HepG2 (cell line): ENCODE results near the gene HSD17B11. TPM values are rescaled to one million over a fixed set of nuclear protein-coding genes. Genes with fewer than 3 reads are reported as not detected.

Source experiments
- BCL6 ChIP-seq: IDR thresholded peaks from 2 replicates; pipeline ENCODE4 v1.6.1; 2016; ENCODE audit warnings: missing genetic modification reagents, missing compliant biosample characterization
- BCLAF1 ChIP-seq: fragments of 450-650 bp; IDR thresholded peaks from 2 replicates; pipeline ENCODE4 v1.6.1; 2017; ENCODE audit warnings: mild to moderate bottlenecking
- BHLHE40 ChIP-seq: IDR thresholded peaks from 2 replicates; pipeline ENCODE4 v1.6.1; 2011; ENCODE audit warnings: low read length, improper control_type of control experiment
- ISX ChIP-seq: sonication (generic); formaldehyde crosslinking; conservative IDR thresholded peaks from 2 replicates; pipeline ENCODE4 v1.5.0; 2020; ENCODE audit warnings: missing genetic modification reagents
- MEIS1 ChIP-seq: sonication (generic); formaldehyde crosslinking; IDR thresholded peaks from 2 replicates; pipeline ENCODE4 v1.9.0; 2021; ENCODE audit warnings: mild to moderate bottlenecking, missing genetic modification reagents, moderate library complexity, borderline replicate concordance
- MLLT10 ChIP-seq: sonication (generic); formaldehyde crosslinking; IDR thresholded peaks from 2 replicates; pipeline ENCODE4 v1.4.0; 2020; ENCODE audit warnings: missing genetic modification reagents
- RAD21 ChIP-seq: fragments of 450-650 bp; formaldehyde crosslinking; IDR thresholded peaks from 2 replicates; pipeline ENCODE4 v1.5.0; 2020; ENCODE audit warnings: mild to moderate bottlenecking
- U2AF2 ChIP-seq: fragments of 200-400 bp; formaldehyde crosslinking; IDR thresholded peaks from 2 replicates; pipeline ENCODE4 v1.6.1; 2017; ENCODE audit warnings: low read depth, mild to moderate bottlenecking, low read length
- ZFYVE20 ChIP-seq: sonication (generic); formaldehyde crosslinking; IDR thresholded peaks from 2 replicates; pipeline ENCODE4 v1.8.0; 2023; ENCODE audit warnings: low read depth, mild to moderate bottlenecking, moderate library complexity, missing genetic modification reagents, borderline replicate concordance
- ZNF260 ChIP-seq: sonication (generic); formaldehyde crosslinking; IDR thresholded peaks from 2 replicates; pipeline ENCODE4 v1.4.0; 2020; ENCODE audit warnings: missing genetic modification reagents, low read depth, mild to moderate bottlenecking, borderline replicate concordance
- ZNF557 ChIP-seq: sonication (generic); formaldehyde crosslinking; IDR thresholded peaks from 2 replicates; pipeline ENCODE4 v1.4.0; 2020; ENCODE audit warnings: missing genetic modification reagents
- ZNF574 ChIP-seq: sonication (generic); formaldehyde crosslinking; IDR thresholded peaks from 2 replicates; pipeline ENCODE4 v1.4.0; 2020; ENCODE audit warnings: missing genetic modification reagents
- ZSCAN20 ChIP-seq: sonication (generic); formaldehyde crosslinking; IDR thresholded peaks from 2 replicates; pipeline ENCODE4 v1.4.0; 2020; ENCODE audit warnings: missing genetic modification reagents, mild to moderate bottlenecking, borderline replicate concordance
- polyA plus RNA-seq, 8 experiments: library from polyadenylated mRNA; depleted of rRNA in 3 of 8; stranded (reverse) in 7 of 8; unstranded in 1 of 8; fragments of >200 nt; fragmentation: Illumina TruSeq in 4 of 8; extraction: Trizol in 4 of 8; gene quantifications; 2 replicates each; pipeline versions ENCODE4 v1.2.1 to v1.2.3, GENCODE V29; 2011 to 2016; ENCODE audit warnings: low read depth in 4 of 8, missing spikeins in 1 of 8, mixed read lengths in 1 of 8; ENCODE audit not compliant: insufficient read depth in 1 of 8
- total RNA-seq, 5 experiments: library from RNA; depleted of rRNA; stranded (reverse); fragments of >200 nt; fragmentation: Illumina TruSeq; extraction: Trizol; gene quantifications; 2 replicates each; pipeline ENCODE4 v1.2.3, GENCODE V29; 2016; ENCODE audit warnings: low read depth in 1 of 5
- TF ChIP-seq, protein P1 (sequence below): sonication (generic); formaldehyde crosslinking; conservative IDR thresholded peaks from 2 replicates; pipeline ENCODE4 v1.4.0; 2020; ENCODE audit warnings: missing genetic modification reagents
- TF ChIP-seq, protein P2 (sequence below): IDR thresholded peaks from 2 replicates; pipeline ENCODE4 v1.6.1; 2012; ENCODE audit warnings: low read depth, low read length, improper control_type of control experiment
- TF ChIP-seq, protein P3 (sequence below): sonication (generic); formaldehyde crosslinking; IDR thresholded peaks from 2 replicates; pipeline ENCODE4 v1.4.0; 2020; ENCODE audit warnings: missing genetic modification reagents

HSD17B11 gene
- total and polyA plus RNA-seq, 2 of the 13 experiments (the other 11 are each of a cell fraction or from before 2014, with no cell fraction given) = 121 to 158 TPM

DNA sequence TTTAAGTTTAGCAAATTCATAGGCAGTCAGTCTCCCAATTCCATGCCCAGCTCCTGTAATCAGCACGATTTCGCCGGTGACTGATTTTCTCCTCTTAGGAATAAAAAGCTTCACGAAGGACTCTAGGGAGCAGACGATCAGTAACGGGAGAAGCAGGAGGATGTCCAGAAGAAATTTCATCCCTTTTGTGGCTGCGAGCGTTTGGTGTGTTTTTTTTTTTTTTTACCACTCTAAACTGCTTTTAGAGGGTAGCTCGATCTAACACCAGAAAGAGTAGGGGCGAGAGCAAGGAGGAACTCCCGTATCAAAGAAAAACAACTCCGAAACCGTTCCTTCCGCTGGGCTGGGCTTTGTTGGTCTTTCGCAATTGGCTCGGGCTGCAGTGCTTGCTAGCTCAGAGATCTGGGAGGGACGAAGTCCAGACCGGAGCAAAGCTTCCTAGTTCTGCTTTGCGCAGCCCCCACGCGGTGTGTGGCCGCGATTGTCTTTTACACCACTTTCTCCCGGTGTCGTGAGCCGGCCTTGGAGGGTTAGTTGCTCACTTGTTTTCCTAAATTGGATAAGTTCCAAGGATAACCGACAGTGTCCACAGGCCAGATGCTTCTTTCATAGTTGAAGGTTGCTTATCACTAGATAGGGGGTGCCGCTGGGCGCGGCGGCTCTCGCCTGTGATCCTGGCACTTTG is at the start of gene HSD17B11 (continued):
- peak; percentile 83 for TF ChIP-seq ZNF574 (CRISPR knock-in tag)
- no peak for TF ChIP-seq ZSCAN20 (CRISPR knock-in tag)
- TF ChIP-seq ZFYVE20 (CRISPR knock-in tag) = no peak
- no peak for TF ChIP-seq ISX (CRISPR knock-in tag)
- TF ChIP-seq U2AF2 = no peak
- TF ChIP-seq MLLT10 (CRISPR knock-in tag) = no peak
- TF ChIP-seq, protein P1, sequence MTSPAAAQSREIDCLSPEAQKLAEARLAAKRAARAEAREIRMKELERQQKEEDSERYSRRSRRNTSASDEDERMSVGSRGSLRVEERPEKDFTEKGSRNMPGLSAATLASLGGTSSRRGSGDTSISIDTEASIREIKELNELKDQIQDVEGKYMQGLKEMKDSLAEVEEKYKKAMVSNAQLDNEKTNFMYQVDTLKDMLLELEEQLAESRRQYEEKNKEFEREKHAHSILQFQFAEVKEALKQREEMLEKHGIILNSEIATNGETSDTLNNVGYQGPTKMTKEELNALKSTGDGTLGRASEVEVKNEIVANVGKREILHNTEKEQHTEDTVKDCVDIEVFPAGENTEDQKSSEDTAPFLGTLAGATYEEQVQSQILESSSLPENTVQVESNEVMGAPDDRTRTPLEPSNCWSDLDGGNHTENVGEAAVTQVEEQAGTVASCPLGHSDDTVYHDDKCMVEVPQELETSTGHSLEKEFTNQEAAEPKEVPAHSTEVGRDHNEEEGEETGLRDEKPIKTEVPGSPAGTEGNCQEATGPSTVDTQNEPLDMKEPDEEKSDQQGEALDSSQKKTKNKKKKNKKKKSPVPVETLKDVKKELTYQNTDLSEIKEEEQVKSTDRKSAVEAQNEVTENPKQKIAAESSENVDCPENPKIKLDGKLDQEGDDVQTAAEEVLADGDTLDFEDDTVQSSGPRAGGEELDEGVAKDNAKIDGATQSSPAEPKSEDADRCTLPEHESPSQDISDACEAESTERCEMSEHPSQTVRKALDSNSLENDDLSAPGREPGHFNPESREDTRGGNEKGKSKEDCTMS (CRISPR knock-in tag) = no peak
- TF ChIP-seq RAD21 (CRISPR knock-in tag) = 0 out of 2 replicates have a peak, but pooled peaks have one; percentile 42
- TF ChIP-seq BCLAF1 = no peak
- TF ChIP-seq BCL6 (CRISPR knock-in tag) = peak; percentile 77
- TF ChIP-seq MEIS1 (CRISPR knock-in tag) = no peak; the same call in 1 of the 2 replicates
- TF ChIP-seq, protein P2, sequence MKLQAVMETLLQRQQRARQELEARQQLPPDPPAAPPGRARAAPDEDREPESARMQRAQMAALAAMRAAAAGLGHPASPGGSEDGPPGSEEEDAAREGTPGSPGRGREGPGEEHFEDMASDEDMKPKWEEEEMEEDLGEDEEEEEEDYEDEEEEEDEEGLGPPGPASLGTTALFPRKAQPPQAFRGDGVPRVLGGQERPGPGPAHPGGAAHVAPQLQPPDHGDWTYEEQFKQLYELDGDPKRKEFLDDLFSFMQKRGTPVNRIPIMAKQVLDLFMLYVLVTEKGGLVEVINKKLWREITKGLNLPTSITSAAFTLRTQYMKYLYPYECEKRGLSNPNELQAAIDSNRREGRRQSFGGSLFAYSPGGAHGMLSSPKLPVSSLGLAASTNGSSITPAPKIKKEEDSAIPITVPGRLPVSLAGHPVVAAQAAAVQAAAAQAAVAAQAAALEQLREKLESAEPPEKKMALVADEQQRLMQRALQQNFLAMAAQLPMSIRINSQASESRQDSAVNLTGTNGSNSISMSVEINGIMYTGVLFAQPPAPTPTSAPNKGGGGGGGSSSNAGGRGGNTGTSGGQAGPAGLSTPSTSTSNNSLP = peak; percentile 74; the same call in 1 of the 2 replicates
- TF ChIP-seq BHLHE40 = no peak
- TF ChIP-seq, protein P3, sequence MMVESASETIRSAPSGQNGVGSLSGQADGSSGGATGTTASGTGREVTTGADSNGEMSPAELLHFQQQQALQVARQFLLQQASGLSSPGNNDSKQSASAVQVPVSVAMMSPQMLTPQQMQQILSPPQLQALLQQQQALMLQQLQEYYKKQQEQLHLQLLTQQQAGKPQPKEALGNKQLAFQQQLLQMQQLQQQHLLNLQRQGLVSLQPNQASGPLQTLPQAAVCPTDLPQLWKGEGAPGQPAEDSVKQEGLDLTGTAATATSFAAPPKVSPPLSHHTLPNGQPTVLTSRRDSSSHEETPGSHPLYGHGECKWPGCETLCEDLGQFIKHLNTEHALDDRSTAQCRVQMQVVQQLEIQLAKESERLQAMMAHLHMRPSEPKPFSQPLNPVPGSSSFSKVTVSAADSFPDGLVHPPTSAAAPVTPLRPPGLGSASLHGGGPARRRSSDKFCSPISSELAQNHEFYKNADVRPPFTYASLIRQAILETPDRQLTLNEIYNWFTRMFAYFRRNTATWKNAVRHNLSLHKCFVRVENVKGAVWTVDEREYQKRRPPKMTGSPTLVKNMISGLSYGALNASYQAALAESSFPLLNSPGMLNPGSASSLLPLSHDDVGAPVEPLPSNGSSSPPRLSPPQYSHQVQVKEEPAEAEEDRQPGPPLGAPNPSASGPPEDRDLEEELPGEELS (CRISPR knock-in tag) = peak; percentile 86
- no peak for TF ChIP-seq ZNF260 (CRISPR knock-in tag)
- no peak for TF ChIP-seq ZNF557
